HEK293 (cell line): ENCODE measurements around the gene RGS11.

Experiments
- CTCF ChIA-PET: fragments of 350-600 bp; formaldehyde crosslinking; extraction: SDS; loops from one replicate; lab custom pipeline; 2021; ENCODE audit warnings: antibody characterized with exemption; lab: Yijun Ruan, JAX
- POLR2A ChIA-PET: fragments of 300-600 bp; formaldehyde crosslinking; extraction: SDS; loops from one replicate; lab custom pipeline; 2020; ENCODE audit warnings: antibody characterized with exemption, inconsistent platforms; lab: Yijun Ruan, JAX
- H3K27ac ChIP-seq: fragments of 200-500 bp; sonication (Bioruptor generic); 2 replicates; pipeline ENCODE4 v1.5.1; 2014; ENCODE audit warnings: low read depth, low read length, control low read depth, inconsistent platforms; ENCODE audit errors: extremely low read depth
- H3K36me3 ChIP-seq, 2 experiments: fragments of 200-500 bp in 1 of 2; sonication (Bioruptor generic) in 1 of 2; 1 replicate in 1 of 2; 2 replicates in 1 of 2; pipeline ENCODE4 v1.5.1; 2014 to 2017; ENCODE audit warnings: inconsistent platforms in 2 of 2, low read length in 2 of 2; ENCODE audit not compliant: control insufficient read depth in 2 of 2, insufficient read depth in 1 of 2
- H3K4me1 ChIP-seq: fragments of 200-500 bp; sonication (Bioruptor generic); 2 replicates; pipeline ENCODE4 v1.5.1; 2014; ENCODE audit warnings: mild to moderate bottlenecking, low read length, inconsistent platforms; ENCODE audit not compliant: control insufficient read depth, insufficient read depth
- H3K4me3 ChIP-seq: 2 replicates; pipeline ENCODE4 v1.5.1; 2011; ENCODE audit warnings: low read depth, mild to moderate bottlenecking, control low read depth, low read length, moderate library complexity
- H3K9me3 ChIP-seq: fragments of 200-500 bp; sonication (Bioruptor generic); 2 replicates; pipeline ENCODE4 v1.5.1; 2014; ENCODE audit warnings: low read depth, low read length, inconsistent platforms; ENCODE audit not compliant: control insufficient read depth, insufficient read depth
- FEZF1 ChIP-seq: fragments of 450-650 bp; formaldehyde crosslinking; IDR thresholded peaks from 2 replicates; pipeline ENCODE4 v1.5.1; 2016; ENCODE audit warnings: missing biosample characterization, missing genetic modification characterization
- GLIS2 ChIP-seq: fragments of 450-650 bp; formaldehyde crosslinking; IDR thresholded peaks from 2 replicates; pipeline ENCODE4 v1.5.1; 2016; ENCODE audit warnings: missing biosample characterization, missing genetic modification characterization
- KLF10 ChIP-seq: fragments of 450-650 bp; IDR thresholded peaks from 2 replicates; pipeline ENCODE4 v1.5.1; 2018; ENCODE audit warnings: missing biosample characterization, mild to moderate bottlenecking, missing genetic modification characterization
- OSR2 ChIP-seq: fragments of 450-650 bp; formaldehyde crosslinking; IDR thresholded peaks from 2 replicates; pipeline ENCODE4 v1.5.1; 2016; ENCODE audit warnings: missing biosample characterization, missing genetic modification characterization
- ZBTB1 ChIP-seq: fragments of 450-650 bp; formaldehyde crosslinking; IDR thresholded peaks from 2 replicates; pipeline ENCODE4 v1.5.1; 2016; ENCODE audit warnings: missing biosample characterization, missing genetic modification characterization
- ZBTB20 ChIP-seq: fragments of 450-650 bp; formaldehyde crosslinking; IDR thresholded peaks from 2 replicates; pipeline ENCODE4 v1.5.1; 2016; ENCODE audit warnings: missing biosample characterization, missing genetic modification characterization
- ZBTB48 ChIP-seq: fragments of 450-650 bp; formaldehyde crosslinking; IDR thresholded peaks from 2 replicates; pipeline ENCODE4 v1.5.1; 2016; ENCODE audit warnings: missing biosample characterization, missing genetic modification characterization
- ZFP69B ChIP-seq: fragments of 450-650 bp; formaldehyde crosslinking; IDR thresholded peaks from 2 replicates; pipeline ENCODE4 v1.5.1; 2016; ENCODE audit warnings: missing biosample characterization, missing genetic modification characterization
- ZNF146 ChIP-seq: fragments of 450-650 bp; formaldehyde crosslinking; IDR thresholded peaks from 2 replicates; pipeline ENCODE4 v1.5.1; 2016; ENCODE audit warnings: missing biosample characterization, missing genetic modification characterization
- ZNF2 ChIP-seq: fragments of 450-650 bp; formaldehyde crosslinking; IDR thresholded peaks from 2 replicates; pipeline ENCODE4 v1.5.1; 2016; ENCODE audit warnings: missing biosample characterization, missing genetic modification characterization
- ZNF248 ChIP-seq: fragments of 450-650 bp; formaldehyde crosslinking; IDR thresholded peaks from 2 replicates; pipeline ENCODE4 v1.5.1; 2017; ENCODE audit warnings: missing biosample characterization, missing genetic modification characterization
- ZNF416 ChIP-seq: fragments of 450-650 bp; formaldehyde crosslinking; IDR thresholded peaks from 2 replicates; pipeline ENCODE4 v1.5.1; 2016; ENCODE audit warnings: missing biosample characterization, missing genetic modification characterization
- ZNF561 ChIP-seq: fragments of 450-650 bp; IDR thresholded peaks from 2 replicates; pipeline ENCODE4 v1.5.1; 2018; ENCODE audit warnings: missing biosample characterization, missing genetic modification characterization, borderline replicate concordance
- ZNF785 ChIP-seq: fragments of 450-650 bp; formaldehyde crosslinking; IDR thresholded peaks from 2 replicates; pipeline ENCODE4 v1.5.1; 2016; ENCODE audit warnings: missing biosample characterization, missing genetic modification characterization
- ZSCAN16 ChIP-seq: fragments of 450-650 bp; formaldehyde crosslinking; IDR thresholded peaks from 2 replicates; pipeline ENCODE4 v1.5.1; 2016; ENCODE audit warnings: missing biosample characterization, missing genetic modification characterization
- TF ChIP-seq, protein P1 (sequence below): fragments of 450-650 bp; formaldehyde crosslinking; IDR thresholded peaks from 2 replicates; pipeline ENCODE4 v1.5.1; 2016; ENCODE audit warnings: missing biosample characterization, missing genetic modification characterization, low read depth
- TF ChIP-seq, protein P2 (sequence below): fragments of 450-650 bp; formaldehyde crosslinking; IDR thresholded peaks from 2 replicates; pipeline ENCODE4 v1.5.1; 2016; ENCODE audit warnings: missing biosample characterization, missing genetic modification characterization
- TF ChIP-seq, protein P3 (sequence below): fragments of 450-650 bp; formaldehyde crosslinking; IDR thresholded peaks from 2 replicates; pipeline ENCODE4 v1.5.1; 2016; ENCODE audit warnings: missing biosample characterization, missing genetic modification characterization
- TF ChIP-seq, protein P4 (sequence below): fragments of 450-650 bp; formaldehyde crosslinking; IDR thresholded peaks from 2 replicates; pipeline ENCODE4 v1.5.1; 2016; ENCODE audit warnings: missing biosample characterization, missing genetic modification characterization
- TF ChIP-seq, protein P5 (sequence below): fragments of 450-650 bp; formaldehyde crosslinking; IDR thresholded peaks from 2 replicates; pipeline ENCODE4 v1.5.1; 2016; ENCODE audit warnings: missing biosample characterization, missing genetic modification characterization

Gene RGS11

DNA sequence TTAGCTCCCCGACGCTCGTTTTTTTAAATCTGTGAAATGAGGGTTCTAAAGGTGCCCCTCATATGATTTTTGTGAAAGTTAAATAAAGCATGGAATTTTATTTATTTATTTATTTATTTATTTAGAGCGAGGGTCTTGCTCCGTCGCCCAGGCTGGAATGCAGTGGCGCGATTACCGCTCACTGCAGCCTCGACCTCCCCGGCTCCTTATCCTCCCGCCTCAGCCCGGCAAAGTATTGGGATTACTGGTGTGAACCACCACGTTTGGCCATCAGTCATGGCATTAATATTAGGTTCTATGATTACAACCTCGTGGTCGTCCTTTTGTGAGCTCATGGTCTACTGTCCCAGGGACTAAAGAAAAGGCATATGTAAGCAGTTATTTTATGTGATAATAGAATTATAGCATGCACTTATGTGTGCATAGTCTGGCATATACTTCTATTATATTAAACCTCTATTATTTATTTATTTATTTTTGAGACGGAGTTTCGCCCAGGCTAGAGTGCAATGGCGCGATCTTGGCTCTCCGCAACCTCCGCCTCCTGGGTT lies 45.9 kb downstream of the RGS11 start:
- H3K36me3 ChIP-seq, result peaks cover 7 to 30% of the 10 kb centered on the region in 2 experiments
- no peaks in the 10 kb centered on the region for H3K4me1 ChIP-seq
- peak overlapping the region; percentile 89; the same call in 1 of the 2 replicates for H3K4me3 ChIP-seq
- no peak overlapping the region for H3K27ac ChIP-seq
- H3K9me3 ChIP-seq, result no peaks in the 10 kb centered on the region
- ChIA-PET CTCF (interaction anchor here (0.7 kb wide), 1 partner anchor 81 kb away, joined by 8 read pairs; no protein-coding TSS in a partner anchor), POLR2A (interaction anchor here (3.9 kb wide), 1 partner anchor 123 kb away, joined by 31 read pairs; the partner anchor contains the start of gene AXIN1)
- TF ChIP-seq ZBTB48, result no peak
- no peak for TF ChIP-seq ZNF785 (tag by site-specific recombination)
- TF ChIP-seq ZSCAN16 (tag by site-specific recombination), result no peak
- TF ChIP-seq ZFP69B (tag by site-specific recombination), result no peak
- TF ChIP-seq GLIS2 (tag by site-specific recombination), result no peak
- no peak for TF ChIP-seq KLF10
- no peak for TF ChIP-seq ZNF146 (tag by site-specific recombination)
- TF ChIP-seq ZNF248, result no peak
- TF ChIP-seq, protein P1, sequence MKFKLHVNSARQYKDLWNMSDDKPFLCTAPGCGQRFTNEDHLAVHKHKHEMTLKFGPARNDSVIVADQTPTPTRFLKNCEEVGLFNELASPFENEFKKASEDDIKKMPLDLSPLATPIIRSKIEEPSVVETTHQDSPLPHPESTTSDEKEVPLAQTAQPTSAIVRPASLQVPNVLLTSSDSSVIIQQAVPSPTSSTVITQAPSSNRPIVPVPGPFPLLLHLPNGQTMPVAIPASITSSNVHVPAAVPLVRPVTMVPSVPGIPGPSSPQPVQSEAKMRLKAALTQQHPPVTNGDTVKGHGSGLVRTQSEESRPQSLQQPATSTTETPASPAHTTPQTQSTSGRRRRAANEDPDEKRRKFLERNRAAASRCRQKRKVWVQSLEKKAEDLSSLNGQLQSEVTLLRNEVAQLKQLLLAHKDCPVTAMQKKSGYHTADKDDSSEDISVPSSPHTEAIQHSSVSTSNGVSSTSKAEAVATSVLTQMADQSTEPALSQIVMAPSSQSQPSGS (tag by site-specific recombination), result no peak
- TF ChIP-seq, protein P2, sequence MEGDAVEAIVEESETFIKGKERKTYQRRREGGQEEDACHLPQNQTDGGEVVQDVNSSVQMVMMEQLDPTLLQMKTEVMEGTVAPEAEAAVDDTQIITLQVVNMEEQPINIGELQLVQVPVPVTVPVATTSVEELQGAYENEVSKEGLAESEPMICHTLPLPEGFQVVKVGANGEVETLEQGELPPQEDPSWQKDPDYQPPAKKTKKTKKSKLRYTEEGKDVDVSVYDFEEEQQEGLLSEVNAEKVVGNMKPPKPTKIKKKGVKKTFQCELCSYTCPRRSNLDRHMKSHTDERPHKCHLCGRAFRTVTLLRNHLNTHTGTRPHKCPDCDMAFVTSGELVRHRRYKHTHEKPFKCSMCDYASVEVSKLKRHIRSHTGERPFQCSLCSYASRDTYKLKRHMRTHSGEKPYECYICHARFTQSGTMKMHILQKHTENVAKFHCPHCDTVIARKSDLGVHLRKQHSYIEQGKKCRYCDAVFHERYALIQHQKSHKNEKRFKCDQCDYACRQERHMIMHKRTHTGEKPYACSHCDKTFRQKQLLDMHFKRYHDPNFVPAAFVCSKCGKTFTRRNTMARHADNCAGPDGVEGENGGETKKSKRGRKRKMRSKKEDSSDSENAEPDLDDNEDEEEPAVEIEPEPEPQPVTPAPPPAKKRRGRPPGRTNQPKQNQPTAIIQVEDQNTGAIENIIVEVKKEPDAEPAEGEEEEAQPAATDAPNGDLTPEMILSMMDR (tag by site-specific recombination), result no peak
- TF ChIP-seq FEZF1 (tag by site-specific recombination), result no peak
- no peak for TF ChIP-seq ZNF561 (tag by site-specific recombination)
- TF ChIP-seq, protein P3, sequence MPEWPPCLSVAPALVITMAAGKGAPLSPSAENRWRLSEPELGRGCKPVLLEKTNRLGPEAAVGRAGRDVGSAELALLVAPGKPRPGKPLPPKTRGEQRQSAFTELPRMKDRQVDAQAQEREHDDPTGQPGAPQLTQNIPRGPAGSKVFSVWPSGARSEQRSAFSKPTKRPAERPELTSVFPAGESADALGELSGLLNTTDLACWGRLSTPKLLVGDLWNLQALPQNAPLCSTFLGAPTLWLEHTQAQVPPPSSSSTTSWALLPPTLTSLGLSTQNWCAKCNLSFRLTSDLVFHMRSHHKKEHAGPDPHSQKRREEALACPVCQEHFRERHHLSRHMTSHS (tag by site-specific recombination), result no peak
- TF ChIP-seq, protein P4, sequence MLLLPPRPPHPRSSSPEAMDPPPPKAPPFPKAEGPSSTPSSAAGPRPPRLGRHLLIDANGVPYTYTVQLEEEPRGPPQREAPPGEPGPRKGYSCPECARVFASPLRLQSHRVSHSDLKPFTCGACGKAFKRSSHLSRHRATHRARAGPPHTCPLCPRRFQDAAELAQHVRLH (tag by site-specific recombination), result no peak
- TF ChIP-seq, protein P5, sequence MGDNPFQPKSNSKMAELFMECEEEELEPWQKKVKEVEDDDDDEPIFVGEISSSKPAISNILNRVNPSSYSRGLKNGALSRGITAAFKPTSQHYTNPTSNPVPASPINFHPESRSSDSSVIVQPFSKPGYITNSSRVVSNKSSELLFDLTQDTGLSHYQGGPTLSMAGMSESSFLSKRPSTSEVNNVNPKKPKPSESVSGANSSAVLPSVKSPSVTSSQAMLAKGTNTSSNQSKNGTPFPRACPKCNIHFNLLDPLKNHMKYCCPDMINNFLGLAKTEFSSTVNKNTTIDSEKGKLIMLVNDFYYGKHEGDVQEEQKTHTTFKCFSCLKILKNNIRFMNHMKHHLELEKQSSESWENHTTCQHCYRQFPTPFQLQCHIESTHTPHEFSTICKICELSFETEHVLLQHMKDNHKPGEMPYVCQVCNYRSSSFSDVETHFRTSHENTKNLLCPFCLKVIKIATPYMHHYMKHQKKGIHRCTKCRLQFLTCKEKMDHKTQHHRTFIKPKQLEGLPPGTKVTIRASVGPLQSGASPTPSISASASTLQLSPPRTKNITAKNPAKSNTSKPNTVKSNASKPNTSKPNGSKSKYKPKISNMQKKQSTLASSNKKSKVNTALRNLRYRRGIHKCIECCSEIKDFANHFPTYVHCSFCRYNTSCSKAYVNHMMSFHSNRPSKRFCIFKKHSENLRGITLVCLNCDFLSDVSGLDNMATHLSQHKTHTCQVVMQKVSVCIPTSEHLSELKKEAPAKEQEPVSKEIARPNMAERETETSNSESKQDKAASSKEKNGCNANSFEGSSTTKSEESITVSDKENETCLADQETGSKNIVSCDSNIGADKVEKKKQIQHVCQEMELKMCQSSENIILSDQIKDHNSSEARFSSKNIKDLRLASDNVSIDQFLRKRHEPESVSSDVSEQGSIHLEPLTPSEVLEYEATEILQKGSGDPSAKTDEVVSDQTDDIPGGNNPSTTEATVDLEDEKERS (tag by site-specific recombination), result no peak
- TF ChIP-seq ZNF2, result no peak
- TF ChIP-seq ZNF416 (tag by site-specific recombination), result no peak
- no peak for TF ChIP-seq ZBTB1 (tag by site-specific recombination)
- no peak for TF ChIP-seq OSR2 (tag by site-specific recombination)
- TF ChIP-seq ZBTB20, result no peak
